K562 (cell line): Measurements from ENCODE around the gene PEX19. TPM values are rescaled to one million over a fixed set of nuclear protein-coding genes. Genes with fewer than 3 reads are reported as not detected.

Experiments used
- MIER1 ChIP-seq: fragments of 450-650 bp; IDR thresholded peaks from 2 replicates; pipeline ENCODE4 v1.6.1; 2016; ENCODE audit warnings: antibody characterized with exemption, mild to moderate bottlenecking, low read depth
- NFE2L1 ChIP-seq: fragments of 450-650 bp; IDR thresholded peaks from 2 replicates; pipeline ENCODE4 v1.6.1; 2016; ENCODE audit warnings: missing genetic modification characterization, low read depth, mild to moderate bottlenecking, missing compliant biosample characterization, moderate library complexity, borderline replicate concordance
- NONO ChIP-seq, 2 experiments: fragments of 200-400 bp in 1 of 2; fragments of 450-650 bp in 1 of 2; formaldehyde crosslinking in 1 of 2; IDR thresholded peaks; 2 replicates each; pipeline ENCODE4 v1.6.1; 2017; ENCODE audit warnings: low read depth in 2 of 2, mild to moderate bottlenecking in 2 of 2, moderate library complexity in 2 of 2, low read length in 1 of 2
- SIX5 ChIP-seq, 2 experiments: IDR thresholded peaks; 2 replicates each; pipeline ENCODE4 v1.6.1; 2011; ENCODE audit warnings: low read length in 2 of 2, borderline replicate concordance in 1 of 2, low read depth in 1 of 2, mild to moderate bottlenecking in 1 of 2, moderate library complexity in 1 of 2; ENCODE audit not compliant: insufficient read depth in 1 of 2
- SMAD3 ChIP-seq: fragments of 450-650 bp; formaldehyde crosslinking; conservative IDR thresholded peaks from 2 replicates; pipeline ENCODE4 v1.4.0; 2020; ENCODE audit warnings: mild to moderate bottlenecking
- polyA plus RNA-seq, 8 experiments: library from polyadenylated mRNA; depleted of rRNA in 4 of 8; stranded (reverse) in 5 of 8; unstranded in 3 of 8; fragments of >200 nt; fragmentation: Nextera tagmentation in 2 of 8; fragmentation: Illumina TruSeq in 1 of 8; extraction: Ambion mirVana in 2 of 8; extraction: Trizol in 1 of 8; gene quantifications; 2 replicates each; pipeline versions ENCODE4 v1.2.1 to v1.2.3, GENCODE V29; 2011 to 2014; ENCODE audit warnings: inconsistent platforms in 1 of 8, missing spikeins in 1 of 8
- total RNA-seq, 7 experiments: library from RNA; depleted of rRNA in 6 of 7; stranded (reverse); fragments of >200 nt in 6 of 7; fragmentation: Illumina TruSeq in 2 of 7; extraction: Trizol in 2 of 7; gene quantifications; 2 replicates each; pipeline versions ENCODE4 v1.2.1 to v1.2.3, GENCODE V29; 2011 to 2021; ENCODE audit warnings: low replicate concordance in 1 of 7
- TF ChIP-seq, protein P1 (sequence below): fragments of 450-650 bp; IDR thresholded peaks from 2 replicates; pipeline ENCODE4 v1.6.1; 2016; ENCODE audit warnings: mild to moderate bottlenecking, moderate library complexity
- TF ChIP-seq, protein P2 (sequence below): sonication (generic); IDR thresholded peaks from 2 replicates; pipeline ENCODE4 v1.6.1; 2016
- TF ChIP-seq, protein P3 (sequence below): fragments of 450-650 bp; IDR thresholded peaks from 2 replicates; pipeline ENCODE4 v1.6.1; 2017; ENCODE audit warnings: antibody characterized with exemption, mild to moderate bottlenecking

Gene PEX19
- total and polyA plus RNA-seq, 9 of the 15 experiments (the other 6 are each of a cell fraction or from before 2014, with no cell fraction given), result 32.5 to 103 (median 59.8) TPM

- TF ChIP-seq, protein P1, sequence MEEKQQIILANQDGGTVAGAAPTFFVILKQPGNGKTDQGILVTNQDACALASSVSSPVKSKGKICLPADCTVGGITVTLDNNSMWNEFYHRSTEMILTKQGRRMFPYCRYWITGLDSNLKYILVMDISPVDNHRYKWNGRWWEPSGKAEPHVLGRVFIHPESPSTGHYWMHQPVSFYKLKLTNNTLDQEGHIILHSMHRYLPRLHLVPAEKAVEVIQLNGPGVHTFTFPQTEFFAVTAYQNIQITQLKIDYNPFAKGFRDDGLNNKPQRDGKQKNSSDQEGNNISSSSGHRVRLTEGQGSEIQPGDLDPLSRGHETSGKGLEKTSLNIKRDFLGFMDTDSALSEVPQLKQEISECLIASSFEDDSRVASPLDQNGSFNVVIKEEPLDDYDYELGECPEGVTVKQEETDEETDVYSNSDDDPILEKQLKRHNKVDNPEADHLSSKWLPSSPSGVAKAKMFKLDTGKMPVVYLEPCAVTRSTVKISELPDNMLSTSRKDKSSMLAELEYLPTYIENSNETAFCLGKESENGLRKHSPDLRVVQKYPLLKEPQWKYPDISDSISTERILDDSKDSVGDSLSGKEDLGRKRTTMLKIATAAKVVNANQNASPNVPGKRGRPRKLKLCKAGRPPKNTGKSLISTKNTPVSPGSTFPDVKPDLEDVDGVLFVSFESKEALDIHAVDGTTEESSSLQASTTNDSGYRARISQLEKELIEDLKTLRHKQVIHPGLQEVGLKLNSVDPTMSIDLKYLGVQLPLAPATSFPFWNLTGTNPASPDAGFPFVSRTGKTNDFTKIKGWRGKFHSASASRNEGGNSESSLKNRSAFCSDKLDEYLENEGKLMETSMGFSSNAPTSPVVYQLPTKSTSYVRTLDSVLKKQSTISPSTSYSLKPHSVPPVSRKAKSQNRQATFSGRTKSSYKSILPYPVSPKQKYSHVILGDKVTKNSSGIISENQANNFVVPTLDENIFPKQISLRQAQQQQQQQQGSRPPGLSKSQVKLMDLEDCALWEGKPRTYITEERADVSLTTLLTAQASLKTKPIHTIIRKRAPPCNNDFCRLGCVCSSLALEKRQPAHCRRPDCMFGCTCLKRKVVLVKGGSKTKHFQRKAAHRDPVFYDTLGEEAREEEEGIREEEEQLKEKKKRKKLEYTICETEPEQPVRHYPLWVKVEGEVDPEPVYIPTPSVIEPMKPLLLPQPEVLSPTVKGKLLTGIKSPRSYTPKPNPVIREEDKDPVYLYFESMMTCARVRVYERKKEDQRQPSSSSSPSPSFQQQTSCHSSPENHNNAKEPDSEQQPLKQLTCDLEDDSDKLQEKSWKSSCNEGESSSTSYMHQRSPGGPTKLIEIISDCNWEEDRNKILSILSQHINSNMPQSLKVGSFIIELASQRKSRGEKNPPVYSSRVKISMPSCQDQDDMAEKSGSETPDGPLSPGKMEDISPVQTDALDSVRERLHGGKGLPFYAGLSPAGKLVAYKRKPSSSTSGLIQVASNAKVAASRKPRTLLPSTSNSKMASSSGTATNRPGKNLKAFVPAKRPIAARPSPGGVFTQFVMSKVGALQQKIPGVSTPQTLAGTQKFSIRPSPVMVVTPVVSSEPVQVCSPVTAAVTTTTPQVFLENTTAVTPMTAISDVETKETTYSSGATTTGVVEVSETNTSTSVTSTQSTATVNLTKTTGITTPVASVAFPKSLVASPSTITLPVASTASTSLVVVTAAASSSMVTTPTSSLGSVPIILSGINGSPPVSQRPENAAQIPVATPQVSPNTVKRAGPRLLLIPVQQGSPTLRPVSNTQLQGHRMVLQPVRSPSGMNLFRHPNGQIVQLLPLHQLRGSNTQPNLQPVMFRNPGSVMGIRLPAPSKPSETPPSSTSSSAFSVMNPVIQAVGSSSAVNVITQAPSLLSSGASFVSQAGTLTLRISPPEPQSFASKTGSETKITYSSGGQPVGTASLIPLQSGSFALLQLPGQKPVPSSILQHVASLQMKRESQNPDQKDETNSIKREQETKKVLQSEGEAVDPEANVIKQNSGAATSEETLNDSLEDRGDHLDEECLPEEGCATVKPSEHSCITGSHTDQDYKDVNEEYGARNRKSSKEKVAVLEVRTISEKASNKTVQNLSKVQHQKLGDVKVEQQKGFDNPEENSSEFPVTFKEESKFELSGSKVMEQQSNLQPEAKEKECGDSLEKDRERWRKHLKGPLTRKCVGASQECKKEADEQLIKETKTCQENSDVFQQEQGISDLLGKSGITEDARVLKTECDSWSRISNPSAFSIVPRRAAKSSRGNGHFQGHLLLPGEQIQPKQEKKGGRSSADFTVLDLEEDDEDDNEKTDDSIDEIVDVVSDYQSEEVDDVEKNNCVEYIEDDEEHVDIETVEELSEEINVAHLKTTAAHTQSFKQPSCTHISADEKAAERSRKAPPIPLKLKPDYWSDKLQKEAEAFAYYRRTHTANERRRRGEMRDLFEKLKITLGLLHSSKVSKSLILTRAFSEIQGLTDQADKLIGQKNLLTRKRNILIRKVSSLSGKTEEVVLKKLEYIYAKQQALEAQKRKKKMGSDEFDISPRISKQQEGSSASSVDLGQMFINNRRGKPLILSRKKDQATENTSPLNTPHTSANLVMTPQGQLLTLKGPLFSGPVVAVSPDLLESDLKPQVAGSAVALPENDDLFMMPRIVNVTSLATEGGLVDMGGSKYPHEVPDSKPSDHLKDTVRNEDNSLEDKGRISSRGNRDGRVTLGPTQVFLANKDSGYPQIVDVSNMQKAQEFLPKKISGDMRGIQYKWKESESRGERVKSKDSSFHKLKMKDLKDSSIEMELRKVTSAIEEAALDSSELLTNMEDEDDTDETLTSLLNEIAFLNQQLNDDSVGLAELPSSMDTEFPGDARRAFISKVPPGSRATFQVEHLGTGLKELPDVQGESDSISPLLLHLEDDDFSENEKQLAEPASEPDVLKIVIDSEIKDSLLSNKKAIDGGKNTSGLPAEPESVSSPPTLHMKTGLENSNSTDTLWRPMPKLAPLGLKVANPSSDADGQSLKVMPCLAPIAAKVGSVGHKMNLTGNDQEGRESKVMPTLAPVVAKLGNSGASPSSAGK, result no peak
- TF ChIP-seq, protein P2, sequence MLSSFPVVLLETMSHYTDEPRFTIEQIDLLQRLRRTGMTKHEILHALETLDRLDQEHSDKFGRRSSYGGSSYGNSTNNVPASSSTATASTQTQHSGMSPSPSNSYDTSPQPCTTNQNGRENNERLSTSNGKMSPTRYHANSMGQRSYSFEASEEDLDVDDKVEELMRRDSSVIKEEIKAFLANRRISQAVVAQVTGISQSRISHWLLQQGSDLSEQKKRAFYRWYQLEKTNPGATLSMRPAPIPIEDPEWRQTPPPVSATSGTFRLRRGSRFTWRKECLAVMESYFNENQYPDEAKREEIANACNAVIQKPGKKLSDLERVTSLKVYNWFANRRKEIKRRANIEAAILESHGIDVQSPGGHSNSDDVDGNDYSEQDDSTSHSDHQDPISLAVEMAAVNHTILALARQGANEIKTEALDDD, result no peak
- TF ChIP-seq, protein P3, sequence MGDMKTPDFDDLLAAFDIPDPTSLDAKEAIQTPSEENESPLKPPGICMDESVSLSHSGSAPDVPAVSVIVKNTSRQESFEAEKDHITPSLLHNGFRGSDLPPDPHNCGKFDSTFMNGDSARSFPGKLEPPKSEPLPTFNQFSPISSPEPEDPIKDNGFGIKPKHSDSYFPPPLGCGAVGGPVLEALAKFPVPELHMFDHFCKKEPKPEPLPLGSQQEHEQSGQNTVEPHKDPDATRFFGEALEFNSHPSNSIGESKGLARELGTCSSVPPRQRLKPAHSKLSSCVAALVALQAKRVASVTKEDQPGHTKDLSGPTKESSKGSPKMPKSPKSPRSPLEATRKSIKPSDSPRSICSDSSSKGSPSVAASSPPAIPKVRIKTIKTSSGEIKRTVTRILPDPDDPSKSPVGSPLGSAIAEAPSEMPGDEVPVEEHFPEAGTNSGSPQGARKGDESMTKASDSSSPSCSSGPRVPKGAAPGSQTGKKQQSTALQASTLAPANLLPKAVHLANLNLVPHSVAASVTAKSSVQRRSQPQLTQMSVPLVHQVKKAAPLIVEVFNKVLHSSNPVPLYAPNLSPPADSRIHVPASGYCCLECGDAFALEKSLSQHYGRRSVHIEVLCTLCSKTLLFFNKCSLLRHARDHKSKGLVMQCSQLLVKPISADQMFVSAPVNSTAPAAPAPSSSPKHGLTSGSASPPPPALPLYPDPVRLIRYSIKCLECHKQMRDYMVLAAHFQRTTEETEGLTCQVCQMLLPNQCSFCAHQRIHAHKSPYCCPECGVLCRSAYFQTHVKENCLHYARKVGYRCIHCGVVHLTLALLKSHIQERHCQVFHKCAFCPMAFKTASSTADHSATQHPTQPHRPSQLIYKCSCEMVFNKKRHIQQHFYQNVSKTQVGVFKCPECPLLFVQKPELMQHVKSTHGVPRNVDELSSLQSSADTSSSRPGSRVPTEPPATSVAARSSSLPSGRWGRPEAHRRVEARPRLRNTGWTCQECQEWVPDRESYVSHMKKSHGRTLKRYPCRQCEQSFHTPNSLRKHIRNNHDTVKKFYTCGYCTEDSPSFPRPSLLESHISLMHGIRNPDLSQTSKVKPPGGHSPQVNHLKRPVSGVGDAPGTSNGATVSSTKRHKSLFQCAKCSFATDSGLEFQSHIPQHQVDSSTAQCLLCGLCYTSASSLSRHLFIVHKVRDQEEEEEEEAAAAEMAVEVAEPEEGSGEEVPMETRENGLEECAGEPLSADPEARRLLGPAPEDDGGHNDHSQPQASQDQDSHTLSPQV, result no peak; the same call in 1 of the 2 replicates
- TF ChIP-seq NFE2L1 (tag) (no peak), NONO (IDR thresholded peaks at IDR 0.05; ENCODE audit: low read depth in 2 of 2, low read length in 1 of 2) (peak in 1 of 2 experiments; percentile 58; a peak in 2 of 4 replicates), SMAD3 (CRISPR knock-in tag) (no peak), MIER1 (no peak), SIX5 (IDR thresholded peaks at IDR 0.05; ENCODE audit: borderline replicate concordance in 1 of 2, insufficient read depth in 1 of 2, low read depth in 1 of 2, low read length in 2 of 2) (no peak; a peak in 1 of 4 replicates)
Measured at GRCh38 chr1:160261893-160262794, 22.8 kb downstream of the PEX19 start, which contains the start of gene DCAF8 (continued).
